H9 (cell line): ENCODE results near the gene HSPA4. TPM values are rescaled to one million over a fixed set of nuclear protein-coding genes. Genes with fewer than 3 reads are reported as not detected.

Experiments used
- DNase-seq: peaks from one replicate; pipeline ENCODE4 v3.0.0-alpha.2; 2017
- H2AFZ ChIP-seq: one replicate; pipeline ENCODE4 v1.6.1; 2013; ENCODE audit warnings: mild to moderate bottlenecking, low read length, control low read depth, moderate library complexity
- H2AK5ac ChIP-seq: 2 replicates; pipeline ENCODE4 v1.6.1; 2013; ENCODE audit warnings: low read length, control low read depth, mixed read lengths; ENCODE audit not compliant: insufficient read length
- H2BK120ac ChIP-seq: one replicate; pipeline ENCODE4 v1.6.1; 2013; ENCODE audit warnings: low read depth, mild to moderate bottlenecking, low read length, control low read depth, inconsistent platforms; ENCODE audit not compliant: poor library complexity, severe bottlenecking
- H2BK12ac ChIP-seq: 2 replicates; pipeline ENCODE4 v1.6.1; 2013; ENCODE audit warnings: low read length, control low read depth, mixed read lengths, low read depth; ENCODE audit not compliant: insufficient read length
- H2BK15ac ChIP-seq: 2 replicates; pipeline ENCODE4 v1.6.1; 2013; ENCODE audit warnings: low read depth, low read length, control low read depth
- H2BK20ac ChIP-seq: one replicate; pipeline ENCODE4 v1.6.1; 2013; ENCODE audit warnings: low read depth, mild to moderate bottlenecking, low read length, control low read depth, inconsistent platforms; ENCODE audit not compliant: poor library complexity, severe bottlenecking
- H2BK5ac ChIP-seq: 2 replicates; pipeline ENCODE4 v1.6.1; 2013; ENCODE audit warnings: low read length, control low read depth, mixed read lengths; ENCODE audit not compliant: insufficient read length
- H3K14ac ChIP-seq: 2 replicates; pipeline ENCODE4 v1.6.1; 2013; ENCODE audit warnings: low read length, control low read depth; ENCODE audit not compliant: insufficient read depth
- H3K18ac ChIP-seq: 2 replicates; pipeline ENCODE4 v1.6.1; 2013; ENCODE audit warnings: low read depth, mild to moderate bottlenecking, mixed read lengths, low read length, control low read depth; ENCODE audit not compliant: insufficient read length
- H3K23ac ChIP-seq: 2 replicates; pipeline ENCODE4 v1.6.1; 2013; ENCODE audit warnings: low read length, control low read depth, mixed read lengths, low read depth; ENCODE audit not compliant: insufficient read length
- H3K23me2 ChIP-seq: 2 replicates; pipeline ENCODE4 v1.6.1; 2013; ENCODE audit warnings: low read depth, mild to moderate bottlenecking, mixed read lengths, low read length, control low read depth; ENCODE audit not compliant: insufficient read length, poor library complexity, severe bottlenecking
- H3K27ac ChIP-seq: 2 replicates; pipeline ENCODE4 v1.5.1; 2013; ENCODE audit warnings: low read length, control low read depth, mixed read lengths, low read depth; ENCODE audit not compliant: insufficient read length
- H3K27me3 ChIP-seq: 2 replicates; pipeline ENCODE4 v1.6.1; 2013; ENCODE audit warnings: low read length, control low read depth, inconsistent platforms; ENCODE audit not compliant: insufficient read depth
- H3K4ac ChIP-seq: 2 replicates; pipeline ENCODE4 v1.6.1; 2013; ENCODE audit warnings: low read depth, mild to moderate bottlenecking, control low read depth, inconsistent platforms, low read length, moderate library complexity
- H3K4me1 ChIP-seq: 2 replicates; pipeline ENCODE4 v1.6.1; 2013; ENCODE audit warnings: low read length, control low read depth, inconsistent platforms; ENCODE audit not compliant: insufficient read depth
- H3K4me2 ChIP-seq: 2 replicates; pipeline ENCODE4 v1.6.1; 2013; ENCODE audit warnings: low read length, control low read depth, mixed read lengths; ENCODE audit not compliant: insufficient read length, insufficient read depth
- H3K56ac ChIP-seq: 2 replicates; pipeline ENCODE4 v1.6.1; 2013; ENCODE audit warnings: low read depth, mild to moderate bottlenecking, mixed read lengths, low read length, control low read depth; ENCODE audit not compliant: insufficient read length
- H3K79me1 ChIP-seq: 2 replicates; pipeline ENCODE4 v1.6.1; 2013; ENCODE audit warnings: low read depth, mild to moderate bottlenecking, moderate library complexity, low read length, control low read depth, inconsistent platforms; ENCODE audit not compliant: insufficient read depth, poor library complexity, severe bottlenecking
- H3K79me2 ChIP-seq: 2 replicates; pipeline ENCODE4 v1.6.1; 2013; ENCODE audit warnings: low read length, control low read depth, inconsistent platforms; ENCODE audit not compliant: insufficient read depth
- H3K9ac ChIP-seq: 2 replicates; pipeline ENCODE4 v1.6.1; 2013; ENCODE audit warnings: low read length, control low read depth, mixed read lengths; ENCODE audit not compliant: insufficient read length; ENCODE audit errors: extremely low read depth
- H3K9me3 ChIP-seq: one replicate; pipeline ENCODE4 v1.6.1; 2013; ENCODE audit warnings: low read depth, low read length, inconsistent platforms; ENCODE audit not compliant: control insufficient read depth
- H3T11ph ChIP-seq: one replicate; pipeline ENCODE4 v1.6.1; 2013; ENCODE audit warnings: mild to moderate bottlenecking, low read length, control low read depth, inconsistent platforms
- H4K20me1 ChIP-seq: one replicate; pipeline ENCODE4 v1.6.1; 2013; ENCODE audit not compliant: control insufficient read depth, insufficient read length, insufficient read depth
- H4K5ac ChIP-seq: 2 replicates; pipeline ENCODE4 v1.6.1; 2013; ENCODE audit warnings: low read depth, mild to moderate bottlenecking, mixed read lengths, low read length, control low read depth; ENCODE audit not compliant: insufficient read length
- H4K8ac ChIP-seq: replicated peaks from 2 replicates; pipeline ENCODE4 v1.6.1; 2013; ENCODE audit warnings: low read length, control low read depth, mixed read lengths, low read depth; ENCODE audit not compliant: insufficient read length
- H4K91ac ChIP-seq: 2 replicates; pipeline ENCODE4 v1.6.1; 2013; ENCODE audit warnings: low read depth, mild to moderate bottlenecking, moderate library complexity, mixed read lengths, low read length, control low read depth; ENCODE audit not compliant: insufficient read length
- H3K27ac Mint-ChIP-seq, 3 experiments: 2 replicates in 2 of 3; 3 replicates in 1 of 3; pipeline ENCODE4 v1.8.0; 2020 to 2021; ENCODE audit warnings: mixed read lengths in 3 of 3, mild to moderate bottlenecking in 1 of 3, moderate library complexity in 1 of 3
- H3K27me3 Mint-ChIP-seq: 2 replicates; pipeline ENCODE4 v1.8.0; 2021; ENCODE audit warnings: low read depth, mild to moderate bottlenecking, moderate library complexity, mixed read lengths
- H3K36me3 Mint-ChIP-seq, 3 experiments: 2 replicates in 2 of 3; 3 replicates in 1 of 3; pipeline ENCODE4 v1.8.0; 2020 to 2021; ENCODE audit warnings: low read depth in 3 of 3, mixed read lengths in 3 of 3; ENCODE audit not compliant: insufficient read depth in 1 of 3
- H3K4me1 Mint-ChIP-seq, 2 experiments: 2 replicates each; pipeline ENCODE4 v1.8.0; 2020; ENCODE audit warnings: mixed read lengths in 2 of 2
- H3K4me3 Mint-ChIP-seq, 2 experiments: 2 replicates in 1 of 2; 3 replicates in 1 of 2; pipeline ENCODE4 v1.8.0; 2020 to 2021; ENCODE audit warnings: mild to moderate bottlenecking in 2 of 2, mixed read lengths in 2 of 2, moderate library complexity in 1 of 2
- H3K9me3 Mint-ChIP-seq, 2 experiments: 2 replicates in 1 of 2; 3 replicates in 1 of 2; pipeline ENCODE4 v1.8.0; 2020; ENCODE audit warnings: mild to moderate bottlenecking in 2 of 2, mixed read lengths in 2 of 2, moderate library complexity in 1 of 2
- CTCF ChIP-seq: fragments of 200-600 bp; sonication (generic); conservative IDR thresholded peaks from 3 replicates; pipeline ENCODE4 v1.8.0; 2021; ENCODE audit warnings: antibody characterized with exemption, mild to moderate bottlenecking
- WGBS: extraction: QIAGEN DNeasy Blood & Tissue Kit; methylation state at CpG from one replicate; pipeline ENCODE4 v1.1.7; 2013; ENCODE audit warnings: missing lambda C conversion rate, low lambda C conversion rate, mixed read lengths; ENCODE audit not compliant: insufficient read length; ENCODE audit errors: extremely low coverage; 5-methylcytosine and 5-hydroxymethylcytosine counted together
- total RNA-seq: library from RNA; stranded (reverse); gene quantifications from 2 replicates; pipeline ENCODE4 v1.2.1, GENCODE V29; 2021

The HSPA4 gene
- total RNA-seq, 1 experiment from 2014 or later = 293 TPM

GRCh38 chr5:133041157-133041784 is 10.5 kb upstream of the HSPA4 start:
- Histone ChIP-seq H3K79me2 (no peaks in the 10 kb centered on the region), H3K23ac (no peak overlapping the region), H2BK120ac (no peak overlapping the region), H2BK15ac (no peak overlapping the region), H3K9me3 (no peaks in the 10 kb centered on the region), H2BK12ac (no peak overlapping the region), H4K8ac (no peak overlapping the region), H2BK20ac (no peak overlapping the region), H3K9ac (no peak overlapping the region), H3K79me1 (no peaks in the 10 kb centered on the region), H4K5ac (no peak overlapping the region), H2AFZ (peak overlapping the region; percentile 95), H3K18ac (no peak overlapping the region), H3K4me1 (no peaks in the 10 kb centered on the region), H3K14ac (no peak overlapping the region), H3K4me2 (no peak overlapping the region), H4K20me1 (no peaks in the 10 kb centered on the region), H3K56ac (no peak overlapping the region), H3T11ph (no peak overlapping the region), H3K23me2 (no peaks in the 10 kb centered on the region), H4K91ac (no peak overlapping the region), H2AK5ac (no peak overlapping the region), H3K4ac (no peak overlapping the region), H2BK5ac (no peak overlapping the region), H3K27ac (no peak overlapping the region), H3K27me3 (no peaks in the 10 kb centered on the region)
- H3K4me1 Mint-ChIP-seq = peaks cover 6 to 9% of the 10 kb centered on the region in 2 experiments
- no peak overlapping the region for H3K4me3 Mint-ChIP-seq
- no peak for TF ChIP-seq CTCF
- H3K36me3 Mint-ChIP-seq = no peaks in the 10 kb centered on the region; a peak in 1 of 7 replicates
- DNase-seq = no peak
- 0 out of 5 replicates have a peak, but pooled peaks cover 0 to 2% of the 10 kb centered on the region in 2 experiments for H3K9me3 Mint-ChIP-seq
- H3K27ac Mint-ChIP-seq = peak overlapping the region; percentile 1 to 33 (median 9); a peak in 5 of 7 replicates
- H3K27me3 Mint-ChIP-seq = no peaks in the 10 kb centered on the region
- no CpG with 5 or more reads among the region's 3 CpGs for WGBS
